ENCODE results near the gene MAMDC2. TPM values are rescaled to one million over a fixed set of nuclear protein-coding genes. Genes with fewer than 3 reads are reported as not detected.

Gene MAMDC2
- total RNA-seq, 2 experiments from 2014 or later, result not detected

DNA sequence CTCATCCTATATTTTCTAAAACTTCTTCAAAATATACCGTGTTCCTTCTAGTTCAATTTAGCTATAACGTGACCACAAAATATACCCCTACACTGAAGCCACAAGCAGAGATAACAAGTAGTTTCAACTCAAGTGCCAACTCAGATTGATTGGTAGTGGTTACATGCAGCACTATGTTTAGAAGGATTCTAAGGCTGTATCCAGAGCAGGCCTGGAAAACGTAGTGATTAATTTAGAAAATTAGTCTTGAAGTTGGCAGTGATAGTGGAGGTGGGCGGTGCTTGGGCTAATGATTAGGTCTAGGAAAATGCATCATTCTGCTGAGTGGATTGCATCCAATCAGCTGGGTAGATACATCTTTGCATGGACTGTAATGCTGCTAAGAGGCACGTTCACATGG lies 61.5 kb downstream of the MAMDC2 start:
- intact Hi-C loops (cut with micrococcal nuclease), result no loop called here
- Mint-ChIP-seq H3K27ac (no peak overlapping the region), H3K27me3 (peaks cover 8% of the 10 kb centered on the region), H3K9me3 (no peaks in the 10 kb centered on the region), H3K4me1 (ENCODE audit: low read depth) (peaks cover under 1% of the 10 kb centered on the region), H3K4me3 (no peak overlapping the region), H3K36me3 (ENCODE audit: low read depth) (no peaks in the 10 kb centered on the region)
- ChIA-PET POLR2A (no interaction called here), CTCF (no interaction called here)
- TF ChIP-seq, protein P1, sequence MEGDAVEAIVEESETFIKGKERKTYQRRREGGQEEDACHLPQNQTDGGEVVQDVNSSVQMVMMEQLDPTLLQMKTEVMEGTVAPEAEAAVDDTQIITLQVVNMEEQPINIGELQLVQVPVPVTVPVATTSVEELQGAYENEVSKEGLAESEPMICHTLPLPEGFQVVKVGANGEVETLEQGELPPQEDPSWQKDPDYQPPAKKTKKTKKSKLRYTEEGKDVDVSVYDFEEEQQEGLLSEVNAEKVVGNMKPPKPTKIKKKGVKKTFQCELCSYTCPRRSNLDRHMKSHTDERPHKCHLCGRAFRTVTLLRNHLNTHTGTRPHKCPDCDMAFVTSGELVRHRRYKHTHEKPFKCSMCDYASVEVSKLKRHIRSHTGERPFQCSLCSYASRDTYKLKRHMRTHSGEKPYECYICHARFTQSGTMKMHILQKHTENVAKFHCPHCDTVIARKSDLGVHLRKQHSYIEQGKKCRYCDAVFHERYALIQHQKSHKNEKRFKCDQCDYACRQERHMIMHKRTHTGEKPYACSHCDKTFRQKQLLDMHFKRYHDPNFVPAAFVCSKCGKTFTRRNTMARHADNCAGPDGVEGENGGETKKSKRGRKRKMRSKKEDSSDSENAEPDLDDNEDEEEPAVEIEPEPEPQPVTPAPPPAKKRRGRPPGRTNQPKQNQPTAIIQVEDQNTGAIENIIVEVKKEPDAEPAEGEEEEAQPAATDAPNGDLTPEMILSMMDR (IDR thresholded peaks at IDR 0.05), result no peak
- no peak for ATAC-seq
- no peak for DNase-seq

DNA sequence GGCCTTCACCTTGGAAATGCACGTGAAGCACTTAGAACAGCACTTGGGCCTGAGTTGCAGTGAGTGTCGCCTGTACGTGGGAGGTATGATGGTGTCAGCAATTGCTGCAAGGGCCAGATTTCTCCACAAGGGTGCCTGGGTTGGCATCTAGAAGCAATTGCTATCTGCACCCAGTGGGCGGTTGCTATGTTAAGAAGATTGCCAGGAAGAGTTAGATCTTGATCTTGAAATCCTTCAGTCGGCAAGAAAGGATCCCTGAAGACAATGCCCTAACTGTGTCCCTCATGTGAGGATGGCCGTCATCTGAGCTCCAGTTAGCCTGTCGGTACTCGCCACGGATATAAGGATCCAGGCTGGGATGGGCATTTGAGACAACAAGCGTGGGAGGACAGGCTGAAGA lies 62.9 kb downstream of the MAMDC2 start:
- TF ChIP-seq, protein P1 (IDR thresholded peaks at IDR 0.05), result no peak
- CTCF ChIA-PET, result no interaction called here
- intact Hi-C loops (cut with micrococcal nuclease), result no loop called here
- ATAC-seq (no peak), DNase-seq (no peak)
- H3K4me3 Mint-ChIP-seq, result no peak overlapping the region
- H3K4me1 Mint-ChIP-seq (ENCODE audit: low read depth), result peaks cover 8% of the 10 kb centered on the region
- H3K36me3 Mint-ChIP-seq (ENCODE audit: low read depth), result no peaks in the 10 kb centered on the region
- no peaks in the 10 kb centered on the region for H3K9me3 Mint-ChIP-seq
- POLR2A ChIA-PET, result no interaction called here
- H3K27me3 Mint-ChIP-seq, result peaks cover 14% of the 10 kb centered on the region
- no peak overlapping the region for H3K27ac Mint-ChIP-seq

DNA sequence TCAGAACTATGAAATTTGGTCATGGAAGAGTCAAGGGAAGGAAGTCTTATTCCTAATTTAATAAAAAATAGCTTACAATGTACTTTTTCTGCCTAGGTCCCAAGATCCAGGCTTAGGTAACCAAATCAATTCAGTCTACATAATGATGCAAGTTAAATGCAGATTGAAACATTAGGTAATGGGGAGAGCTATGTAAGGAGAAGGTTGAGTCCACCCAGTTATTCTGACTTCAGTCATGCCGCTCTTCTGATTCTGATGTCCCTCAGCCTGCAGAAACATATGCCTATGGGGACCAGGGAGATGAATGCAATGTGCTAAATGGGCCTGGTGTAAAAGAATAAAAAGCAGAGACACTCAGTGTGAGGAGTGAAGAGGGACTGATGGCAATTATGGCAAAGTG lies 63.9 kb downstream of the MAMDC2 start:
- Mint-ChIP-seq H3K36me3 (ENCODE audit: low read depth) (no peaks in the 10 kb centered on the region), H3K4me1 (ENCODE audit: low read depth) (peaks cover 8% of the 10 kb centered on the region), H3K4me3 (no peak overlapping the region), H3K27ac (no peak overlapping the region), H3K9me3 (no peaks in the 10 kb centered on the region), H3K27me3 (peaks cover 14% of the 10 kb centered on the region)
- POLR2A ChIA-PET, result no interaction called here
- TF ChIP-seq, protein P1 (IDR thresholded peaks at IDR 0.05), result no peak
- DNase-seq, result no peak
- CTCF ChIA-PET, result no interaction called here
- intact Hi-C loops (cut with micrococcal nuclease), result no loop called here
- no peak for ATAC-seq

DNA sequence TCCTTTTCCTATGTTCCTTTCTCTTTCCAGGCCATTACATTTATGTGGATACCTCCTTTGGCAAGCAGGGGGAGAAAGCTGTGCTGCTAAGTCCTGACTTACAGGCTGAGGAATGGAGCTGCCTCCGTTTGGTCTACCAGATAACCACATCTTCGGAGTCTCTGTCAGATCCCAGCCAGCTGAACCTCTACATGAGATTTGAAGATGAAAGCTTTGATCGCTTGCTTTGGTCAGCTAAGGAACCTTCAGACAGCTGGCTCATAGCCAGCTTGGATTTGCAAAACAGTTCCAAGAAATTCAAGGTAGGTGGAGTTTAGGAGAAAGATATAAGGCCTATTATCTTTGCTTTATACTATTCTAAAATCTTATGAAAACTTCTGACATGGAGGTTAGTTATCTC lies 64.5 kb downstream of the MAMDC2 start:
- Mint-ChIP-seq H3K4me1 (ENCODE audit: low read depth) (peaks cover 8% of the 10 kb centered on the region), H3K27me3 (peaks cover 12% of the 10 kb centered on the region), H3K36me3 (ENCODE audit: low read depth) (no peaks in the 10 kb centered on the region), H3K27ac (no peak overlapping the region), H3K4me3 (no peak overlapping the region), H3K9me3 (no peaks in the 10 kb centered on the region)
- intact Hi-C loops (cut with micrococcal nuclease), result no loop called here
- DNase-seq (no peak), ATAC-seq (no peak)
- CTCF ChIA-PET, result interaction anchor here (1.0 kb wide), 1 partner anchor 117 kb away, joined by 3 read pairs; no protein-coding TSS in a partner anchor
- TF ChIP-seq, protein P1 (IDR thresholded peaks at IDR 0.05), result no peak
- POLR2A ChIA-PET, result no interaction called here

DNA sequence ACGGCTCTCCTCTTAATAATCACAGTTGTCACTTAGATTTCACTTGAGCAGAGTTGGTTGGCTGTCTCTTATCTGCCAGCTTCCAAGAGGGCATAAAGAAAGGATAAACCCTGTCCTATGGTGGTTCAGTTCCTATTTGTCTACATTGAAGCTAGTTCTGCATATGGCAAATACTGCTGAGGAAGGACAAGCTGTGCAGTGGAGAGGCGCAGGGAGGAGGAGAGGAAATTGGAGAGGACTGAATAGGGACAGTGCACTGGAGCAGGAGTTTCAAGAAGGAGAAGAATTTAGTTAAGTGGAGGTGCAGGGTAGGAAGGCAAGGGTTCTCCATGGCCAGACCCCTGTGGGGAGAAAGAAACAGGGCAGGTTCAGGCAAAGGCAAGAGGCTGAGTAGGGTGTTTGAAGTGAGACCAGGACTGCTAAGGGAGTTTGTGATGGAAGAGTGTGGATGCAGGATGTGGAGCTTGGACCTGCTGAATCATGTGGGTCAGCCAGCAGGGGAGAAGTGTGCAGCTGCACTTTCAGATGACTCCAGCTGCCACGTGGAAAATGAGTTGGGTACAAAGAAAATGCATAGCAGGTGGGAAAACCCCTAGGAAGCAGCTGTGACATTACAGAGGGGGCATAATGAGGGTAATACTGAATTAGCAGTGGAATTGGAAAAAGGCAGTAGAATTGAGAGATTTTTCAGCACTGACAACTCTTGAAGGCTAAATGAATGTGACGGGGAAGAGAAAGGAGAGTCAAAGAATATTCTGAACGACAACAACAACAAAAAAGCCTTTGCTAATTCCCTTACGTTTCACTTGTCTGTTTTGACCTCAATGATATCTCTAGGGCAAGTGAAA lies 66.8 kb downstream of the MAMDC2 start:
- Mint-ChIP-seq H3K4me1 (ENCODE audit: low read depth) (peaks cover 8% of the 10 kb centered on the region), H3K36me3 (ENCODE audit: low read depth) (no peaks in the 10 kb centered on the region), H3K27me3 (peaks cover 11% of the 10 kb centered on the region), H3K27ac (no peak overlapping the region), H3K9me3 (no peaks in the 10 kb centered on the region), H3K4me3 (no peak overlapping the region)
- ATAC-seq, result peak; percentile 39
- TF ChIP-seq, protein P1 (IDR thresholded peaks at IDR 0.05), result no peak
- CTCF ChIA-PET, result interaction anchor here (0.8 to 5.9 kb wide), 36 partner anchors 8 to 1078 kb away, joined by 3 to 106 read pairs (median 4); partner anchors contain the start of gene MAMDC2
- peak; percentile 21 for DNase-seq
- POLR2A ChIA-PET, result interaction anchor here (1.0 kb wide), 1 partner anchor 9 kb away, joined by 3 read pairs; no protein-coding TSS in a partner anchor
- intact Hi-C loops (cut with micrococcal nuclease), result loop anchor here (2.0 to 5.0 kb wide), 2 partner anchors 138 to 492 kb away; no protein-coding TSS in a partner anchor

Data from activated CD8-positive, alpha-beta T cell treated with anti-CD3 and anti-CD28 coated beads for 36 hours (primary cell).